ENCODE results near the gene CMYA5.
"Not testable (repeated sequence)": the region's sequence is repeated elsewhere in the genome, so short reads cannot be mapped to it uniquely, and the experiment has no call there.

Gene CMYA5

GRCh38 chr5:79736528-79737514 is 47.2 kb downstream of the CMYA5 start:
- in situ Hi-C loops (cut with HindIII; ENCODE audit: low pct_ligation_motif_present, low pct_unique_long_range_greater_than_20kb, low sequenced_read_pairs), result no loop called here
- no peak for DNase-seq

GRCh38 chr5:79738349-79738748 is 48.7 kb downstream of the CMYA5 start:
- no peak for DNase-seq
- in situ Hi-C loops (cut with HindIII; ENCODE audit: low pct_ligation_motif_present, low pct_unique_long_range_greater_than_20kb, low sequenced_read_pairs), result no loop called here

DNA sequence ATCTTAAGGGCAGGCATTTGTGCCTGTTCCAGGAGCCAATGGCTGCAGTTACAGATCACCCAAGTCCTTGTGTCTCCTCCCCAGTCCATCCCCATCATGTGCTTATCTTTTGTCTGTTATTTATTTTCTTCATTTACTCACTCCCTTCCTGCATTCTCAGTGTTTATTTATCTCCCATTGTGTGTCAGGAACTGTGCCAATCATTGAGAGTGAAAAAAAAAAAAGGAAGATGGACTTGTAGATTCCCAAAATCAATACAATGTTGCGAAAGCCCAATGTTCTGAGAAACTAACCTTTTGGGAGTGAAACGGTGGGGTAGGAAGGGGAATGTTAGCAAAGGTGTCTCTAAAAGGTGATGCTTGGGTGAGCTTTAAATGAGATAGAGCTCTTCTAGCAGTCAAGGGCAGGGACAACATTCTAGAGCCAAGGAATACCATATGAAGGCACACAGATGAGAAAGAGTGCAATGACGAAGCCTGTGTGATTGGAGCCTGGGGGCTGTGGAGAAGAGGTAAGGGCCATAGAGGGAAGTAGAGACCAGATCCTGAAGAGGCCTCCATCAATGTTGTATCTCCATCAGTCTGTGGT is 53.0 kb downstream of the CMYA5 start:
- in situ Hi-C loops (cut with HindIII; ENCODE audit: low pct_ligation_motif_present, low pct_unique_long_range_greater_than_20kb, low sequenced_read_pairs), result no loop called here
- no peak for DNase-seq

- DNase-seq, result no peak
- in situ Hi-C loops (cut with HindIII; ENCODE audit: low pct_ligation_motif_present, low pct_unique_long_range_greater_than_20kb, low sequenced_read_pairs), result no loop called here
These were observed 54.4 kb downstream of the CMYA5 start for GRCh38 chr5:79743846-79744605.

GRCh38 chr5:79745255-79745654 is 55.6 kb downstream of the CMYA5 start:
- no peak for DNase-seq
- in situ Hi-C loops (cut with HindIII; ENCODE audit: low pct_ligation_motif_present, low pct_unique_long_range_greater_than_20kb, low sequenced_read_pairs), result no loop called here

- DNase-seq, result no peak
- in situ Hi-C loops (cut with HindIII; ENCODE audit: low pct_ligation_motif_present, low pct_unique_long_range_greater_than_20kb, low sequenced_read_pairs), result no loop called here
These were observed 57.3 kb downstream of the CMYA5 start for GRCh38 chr5:79746642-79747569.

GRCh38 chr5:79750611-79751510 is 61.2 kb downstream of the CMYA5 start:
- in situ Hi-C loops (cut with HindIII; ENCODE audit: low pct_ligation_motif_present, low pct_unique_long_range_greater_than_20kb, low sequenced_read_pairs), result no loop called here
- DNase-seq, result no peak

- in situ Hi-C loops (cut with HindIII; ENCODE audit: low pct_ligation_motif_present, low pct_unique_long_range_greater_than_20kb, low sequenced_read_pairs), result no loop called here
- DNase-seq, result no peak
These were observed 63.5 kb downstream of the CMYA5 start for GRCh38 chr5:79753092-79753491.

GRCh38 chr5:79753877-79754645 is 64.4 kb downstream of the CMYA5 start:
- in situ Hi-C loops (cut with HindIII; ENCODE audit: low pct_ligation_motif_present, low pct_unique_long_range_greater_than_20kb, low sequenced_read_pairs), result no loop called here
- no peak for DNase-seq

- in situ Hi-C loops (cut with HindIII; ENCODE audit: low pct_ligation_motif_present, low pct_unique_long_range_greater_than_20kb, low sequenced_read_pairs), result no loop called here
- DNase-seq, result no peak
These were observed 65.4 kb downstream of the CMYA5 start for GRCh38 chr5:79754865-79755555.

- in situ Hi-C loops (cut with HindIII; ENCODE audit: low pct_ligation_motif_present, low pct_unique_long_range_greater_than_20kb, low sequenced_read_pairs), result no loop called here
- DNase-seq, result no peak
These were observed 66.4 kb downstream of the CMYA5 start for GRCh38 chr5:79756076-79756475.

GRCh38 chr5:79759436-79759835 is 69.8 kb downstream of the CMYA5 start:
- DNase-seq, result no peak
- in situ Hi-C loops (cut with HindIII; ENCODE audit: low pct_ligation_motif_present, low pct_unique_long_range_greater_than_20kb, low sequenced_read_pairs), result no loop called here

- in situ Hi-C loops (cut with HindIII; ENCODE audit: low pct_ligation_motif_present, low pct_unique_long_range_greater_than_20kb, low sequenced_read_pairs), result no loop called here
- no peak for DNase-seq
These were observed 70.2 kb downstream of the CMYA5 start for GRCh38 chr5:79759848-79760247.

DNA sequence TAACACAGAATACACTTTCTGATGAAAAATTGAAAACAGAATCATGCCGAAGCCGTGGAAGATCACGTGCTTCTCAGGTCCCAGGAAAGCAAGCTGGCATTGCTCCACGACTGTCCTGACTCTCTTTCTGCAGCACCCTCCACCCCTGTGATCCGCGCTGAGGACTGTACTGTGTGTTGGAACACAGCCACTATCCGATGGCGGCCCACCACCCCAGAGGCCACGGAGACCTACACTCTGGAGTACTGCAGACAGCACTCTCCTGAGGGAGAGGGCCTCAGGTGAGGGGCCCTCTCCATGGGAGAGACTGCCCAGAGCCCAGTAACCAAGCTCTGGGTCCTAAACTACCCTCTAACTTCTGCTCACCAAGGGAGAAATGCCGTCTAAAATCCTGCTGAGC is 73.3 kb downstream of the CMYA5 start:
- no peak for DNase-seq
- in situ Hi-C loops (cut with HindIII; ENCODE audit: low pct_ligation_motif_present, low pct_unique_long_range_greater_than_20kb, low sequenced_read_pairs), result no loop called here

DNA sequence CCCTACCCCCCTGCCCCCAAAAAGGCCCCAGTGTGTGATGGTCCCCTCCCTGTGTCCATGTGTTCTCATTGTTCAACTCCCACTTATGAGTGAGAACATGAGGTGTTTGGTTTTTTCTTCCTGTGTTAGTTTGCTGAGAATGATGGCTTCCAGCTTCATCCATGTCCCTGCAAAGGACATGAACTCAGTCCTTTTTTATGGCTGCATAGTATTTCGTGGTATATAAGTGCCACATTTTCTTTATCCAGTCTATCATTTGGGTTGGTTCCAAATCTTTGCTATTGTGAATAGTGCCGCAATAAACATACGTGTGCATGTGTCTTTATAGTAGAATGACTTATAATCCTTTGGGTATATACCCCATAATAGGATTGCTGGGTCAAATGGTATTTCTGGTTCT is 74.5 kb downstream of the CMYA5 start:
- in situ Hi-C loops (cut with HindIII; ENCODE audit: low pct_ligation_motif_present, low pct_unique_long_range_greater_than_20kb, low sequenced_read_pairs); DNase-seq: not testable (repeated sequence)

GRCh38 chr5:79771387-79771786 is 81.8 kb downstream of the CMYA5 start:
- in situ Hi-C loops (cut with HindIII; ENCODE audit: low pct_ligation_motif_present, low pct_unique_long_range_greater_than_20kb, low sequenced_read_pairs), result no loop called here
- DNase-seq, result no peak
